Mesenchymal stem cell (in vitro differentiated cells and primary cell): ENCODE measurements around the gene PLXNA2.

ENCODE experiments used
- DNase-seq: peaks from one replicate; pipeline ENCODE4 v3.0.0-alpha.2; 2013
- H2AFZ ChIP-seq: one replicate; pipeline ENCODE4 v1.6.1; 2013; ENCODE audit warnings: low read depth, mild to moderate bottlenecking, control low read depth, inconsistent platforms, low read length, moderate library complexity
- H2AK5ac ChIP-seq: 2 replicates; pipeline ENCODE4 v1.6.1; 2013; ENCODE audit warnings: low read length, moderate library complexity, mild to moderate bottlenecking, inconsistent platforms; ENCODE audit not compliant: severe bottlenecking
- H2BK120ac ChIP-seq: one replicate; pipeline ENCODE4 v1.6.1; 2013; ENCODE audit warnings: low read depth, mild to moderate bottlenecking, inconsistent platforms, low read length, moderate library complexity
- H2BK12ac ChIP-seq, 2 experiments: one replicate each; pipeline ENCODE4 v1.6.1; 2013; ENCODE audit warnings: inconsistent platforms in 2 of 2, low read length in 2 of 2, mild to moderate bottlenecking in 2 of 2, moderate library complexity in 2 of 2, control low read depth in 1 of 2
- H2BK15ac ChIP-seq: one replicate; pipeline ENCODE4 v1.6.1; 2013; ENCODE audit warnings: mild to moderate bottlenecking, low read depth, inconsistent platforms; ENCODE audit not compliant: poor library complexity, severe bottlenecking
- H2BK5ac ChIP-seq: 2 replicates; pipeline ENCODE4 v1.6.1; 2013; ENCODE audit warnings: low read depth, mild to moderate bottlenecking, low read length, control low read depth, inconsistent platforms; ENCODE audit not compliant: poor library complexity, severe bottlenecking
- H3K14ac ChIP-seq, 2 experiments: one replicate each; pipeline ENCODE4 v1.6.1; 2013; ENCODE audit warnings: inconsistent platforms in 2 of 2, low read length in 2 of 2, control low read depth in 1 of 2, mild to moderate bottlenecking in 1 of 2, moderate library complexity in 1 of 2
- H3K18ac ChIP-seq, 2 experiments: one replicate each; pipeline ENCODE4 v1.6.1; 2013; ENCODE audit warnings: inconsistent platforms in 2 of 2, low read length in 2 of 2, control low read depth in 1 of 2, low read depth in 1 of 2, mild to moderate bottlenecking in 1 of 2
- H3K23ac ChIP-seq, 2 experiments: one replicate each; pipeline ENCODE4 v1.6.1; 2013; ENCODE audit warnings: inconsistent platforms in 2 of 2, low read length in 2 of 2, mild to moderate bottlenecking in 2 of 2, moderate library complexity in 2 of 2, control low read depth in 1 of 2
- H3K27ac ChIP-seq: 2 replicates; pipeline ENCODE4 v1.5.1; 2013; ENCODE audit warnings: mild to moderate bottlenecking, moderate library complexity, low read length, control low read depth, inconsistent platforms; ENCODE audit not compliant: poor library complexity, severe bottlenecking
- H3K27me3 ChIP-seq, 2 experiments: 2 replicates each; pipeline versions ENCODE4 v1.6.1 to v1.7.0; 2013; ENCODE audit warnings: low read length in 2 of 2, mild to moderate bottlenecking in 2 of 2, moderate library complexity in 2 of 2, control low read depth in 1 of 2, inconsistent platforms in 1 of 2; ENCODE audit not compliant: control insufficient read depth in 1 of 2, insufficient read depth in 1 of 2
- H3K36me3 ChIP-seq, 2 experiments: 2 replicates each; pipeline versions ENCODE4 v1.6.1 to v1.7.0; 2013; ENCODE audit warnings: low read length in 2 of 2, control low read depth in 1 of 2, inconsistent platforms in 1 of 2, low read depth in 1 of 2, mild to moderate bottlenecking in 1 of 2; ENCODE audit not compliant: insufficient read depth in 2 of 2, control insufficient read depth in 1 of 2
- H3K4ac ChIP-seq, 2 experiments: one replicate each; pipeline ENCODE4 v1.6.1; 2013; ENCODE audit warnings: inconsistent platforms in 2 of 2, low read length in 2 of 2, mild to moderate bottlenecking in 2 of 2, moderate library complexity in 2 of 2, control low read depth in 1 of 2, low read depth in 1 of 2
- H3K4me1 ChIP-seq: 2 replicates; pipeline ENCODE4 v1.6.1; 2013; ENCODE audit warnings: low read depth, low read length, control low read depth; ENCODE audit not compliant: control insufficient read depth, insufficient read depth
- H3K4me2 ChIP-seq: 2 replicates; pipeline ENCODE4 v1.6.1; 2013; ENCODE audit warnings: low read length, mild to moderate bottlenecking, inconsistent platforms; ENCODE audit not compliant: poor library complexity, severe bottlenecking
- H3K4me3 ChIP-seq, 2 experiments: 2 replicates each; pipeline versions ENCODE4 v1.5.1 to v1.7.0; 2013; ENCODE audit warnings: low read length in 2 of 2, mild to moderate bottlenecking in 2 of 2, control low read depth in 1 of 2, low read depth in 1 of 2; ENCODE audit not compliant: insufficient read depth in 1 of 2
- H3K79me1 ChIP-seq: replicated peaks from 2 replicates; pipeline ENCODE4 v1.6.1; 2013; ENCODE audit warnings: mild to moderate bottlenecking, control low read depth, low read length, inconsistent platforms; ENCODE audit not compliant: poor library complexity, severe bottlenecking
- H3K9ac ChIP-seq: 2 replicates; pipeline ENCODE4 v1.7.0; 2013; ENCODE audit warnings: mild to moderate bottlenecking, low read length, moderate library complexity
- H3K9me3 ChIP-seq: 2 replicates; pipeline ENCODE4 v1.7.0; 2013; ENCODE audit warnings: mild to moderate bottlenecking, low read length; ENCODE audit not compliant: control insufficient read depth
- H4K8ac ChIP-seq: one replicate; pipeline ENCODE4 v1.6.1; 2013; ENCODE audit warnings: inconsistent platforms, mild to moderate bottlenecking, low read length, moderate library complexity
- H4K91ac ChIP-seq: one replicate; pipeline ENCODE4 v1.6.1; 2013; ENCODE audit warnings: mild to moderate bottlenecking, low read length, inconsistent platforms
- WGBS: methylation state at CpG from one replicate; pipeline ENCODE4 v1.1.7; 2013; ENCODE audit warnings: mixed read lengths; 5-methylcytosine and 5-hydroxymethylcytosine counted together

PLXNA2 gene

GRCh38 chr1:208090388-208091301 lies 153.5 kb downstream of the PLXNA2 start:
- no peaks in the 10 kb centered on the region for H3K9me3 ChIP-seq
- peak overlapping the region in 1 of 2 experiments; percentile 16 for H3K4me3 ChIP-seq

GRCh38 chr1:208089761-208090370 lies 154.3 kb downstream of the PLXNA2 start:
- 96% methylated on average over 6 of the region's 6 CpGs for WGBS
- no peak overlapping the region for H3K4ac ChIP-seq
- peaks cover 4% of the 10 kb centered on the region for H3K4me1 ChIP-seq
- H3K4me2 ChIP-seq, result no peak overlapping the region
- peak overlapping the region; percentile 30 for H3K27ac ChIP-seq
- no peak overlapping the region for H3K18ac ChIP-seq
- peak overlapping the region; percentile 4 for H3K9ac ChIP-seq
- no peak overlapping the region for H2BK12ac ChIP-seq
- peak overlapping the region in 1 of 2 experiments; percentile 16 for H3K4me3 ChIP-seq
- no peak overlapping the region for H2AK5ac ChIP-seq
- no peak overlapping the region for H4K91ac ChIP-seq
- H2BK15ac ChIP-seq, result no peak overlapping the region
- no peaks in the 10 kb centered on the region for H3K79me1 ChIP-seq
- H2BK5ac ChIP-seq, result no peak overlapping the region
- no peak overlapping the region for H4K8ac ChIP-seq
- no peaks in the 10 kb centered on the region for H3K27me3 ChIP-seq
- no peak overlapping the region for H3K23ac ChIP-seq
- no peak overlapping the region for H2AFZ ChIP-seq
- no peak for DNase-seq
- H2BK120ac ChIP-seq, result no peak overlapping the region
- no peaks in the 10 kb centered on the region for H3K9me3 ChIP-seq
- H3K36me3 ChIP-seq, result peaks cover 0 to 9% of the 10 kb centered on the region in 2 experiments
- peak overlapping the region in 1 of 2 experiments; percentile 64 for H3K14ac ChIP-seq

More at GRCh38 chr1:208090388-208091301, 153.5 kb downstream of the PLXNA2 start:
- Histone ChIP-seq H3K4ac (no peak overlapping the region), H3K27ac (no peak overlapping the region), H3K4me2 (no peak overlapping the region), H3K27me3 (no peaks in the 10 kb centered on the region), H3K79me1 (no peaks in the 10 kb centered on the region), H4K8ac (no peak overlapping the region), H2BK120ac (no peak overlapping the region), H3K18ac (no peak overlapping the region), H2BK15ac (no peak overlapping the region), H3K9ac (peak overlapping the region; percentile 4), H2BK5ac (no peak overlapping the region), H4K91ac (no peak overlapping the region), H2AFZ (no peak overlapping the region), H2BK12ac (no peak overlapping the region), H3K23ac (no peak overlapping the region), H3K14ac (no peak overlapping the region), H3K36me3 (peaks cover 0 to 9% of the 10 kb centered on the region in 2 experiments), H2AK5ac (no peak overlapping the region), H3K4me1 (peaks cover 4% of the 10 kb centered on the region)
- DNase-seq, result no peak
- 83% methylated on average over 7 of the region's 9 CpGs for WGBS

GRCh38 chr1:208089149-208089548 lies 155.0 kb downstream of the PLXNA2 start:
- Histone ChIP-seq H2BK15ac (no peak overlapping the region), H3K23ac (no peak overlapping the region), H3K4me1 (peaks cover 4% of the 10 kb centered on the region), H3K9ac (no peak overlapping the region), H3K4me2 (no peak overlapping the region), H3K27ac (no peak overlapping the region), H2AK5ac (no peak overlapping the region), H3K79me1 (no peaks in the 10 kb centered on the region), H2BK5ac (no peak overlapping the region), H3K14ac (no peak overlapping the region), H3K27me3 (no peaks in the 10 kb centered on the region), H3K4ac (no peak overlapping the region), H3K9me3 (no peaks in the 10 kb centered on the region), H2BK120ac (no peak overlapping the region), H3K36me3 (peaks cover 4 to 9% of the 10 kb centered on the region in 2 experiments), H3K4me3 (no peak overlapping the region), H3K18ac (no peak overlapping the region), H4K91ac (no peak overlapping the region), H2AFZ (no peak overlapping the region), H2BK12ac (no peak overlapping the region), H4K8ac (no peak overlapping the region)
- DNase-seq, result no peak
- WGBS, result no CpG with 5 or more reads among the region's 1 CpG

- no peak overlapping the region for H3K9ac ChIP-seq
- WGBS, result 91% methylated on average over 3 of the region's 4 CpGs
- H3K9me3 ChIP-seq, result no peaks in the 10 kb centered on the region
- no peak overlapping the region for H2AK5ac ChIP-seq
- H3K4me1 ChIP-seq, result peaks cover 4% of the 10 kb centered on the region
- H3K79me1 ChIP-seq, result no peaks in the 10 kb centered on the region
- no peak overlapping the region for H3K18ac ChIP-seq
- H2BK12ac ChIP-seq, result peak overlapping the region in 1 of 2 experiments; percentile 3
- no peak overlapping the region for H4K91ac ChIP-seq
- DNase-seq, result no peak
- H3K4ac ChIP-seq, result no peak overlapping the region
- H2BK5ac ChIP-seq, result no peak overlapping the region
- H2AFZ ChIP-seq, result no peak overlapping the region
- no peak overlapping the region for H3K4me2 ChIP-seq
- no peak overlapping the region for H2BK120ac ChIP-seq
- no peak overlapping the region for H2BK15ac ChIP-seq
- H3K27ac ChIP-seq, result no peak overlapping the region
- no peak overlapping the region for H3K23ac ChIP-seq
- H3K4me3 ChIP-seq, result no peak overlapping the region
- H3K36me3 ChIP-seq, result peaks cover 6 to 9% of the 10 kb centered on the region in 2 experiments
- no peak overlapping the region for H4K8ac ChIP-seq
- no peaks in the 10 kb centered on the region for H3K27me3 ChIP-seq
- H3K14ac ChIP-seq, result no peak overlapping the region
These were observed 155.9 kb downstream of the PLXNA2 start for GRCh38 chr1:208088319-208088718.
